Sigmoid colon (tissue), 7 donors: ENCODE data around the gene SCYGR1. TPM values are rescaled to one million over a fixed set of nuclear protein-coding genes. Genes with fewer than 3 reads are reported as not detected.

Experiments
- DNase-seq: peaks from one replicate; pipeline ENCODE4 v3.0.0-alpha.2; 2019
- H3K27ac ChIP-seq, 4 donors: fragments of 200-600 bp; sonication (generic); one replicate each; pipeline ENCODE4 v1.5.1; 2016 to 2019; ENCODE audit warnings: mild to moderate bottlenecking in 1 of 4
- H3K27me3 ChIP-seq, 3 donors: fragments of 200-600 bp; sonication (generic); one replicate each; pipeline ENCODE4 v1.5.1; 2019; ENCODE audit warnings: mild to moderate bottlenecking in 1 of 3
- H3K36me3 ChIP-seq, 4 donors: fragments of 200-600 bp; sonication (generic); one replicate each; pipeline ENCODE4 v1.5.1; 2016 to 2019
- H3K4me1 ChIP-seq, 4 donors: fragments of 200-600 bp; sonication (generic); one replicate each; pipeline ENCODE4 v1.5.1; 2017 to 2019
- H3K4me3 ChIP-seq, 4 donors: fragments of 200-600 bp; sonication (generic); one replicate each; pipeline ENCODE4 v1.5.1; 2017 to 2019; ENCODE audit warnings: mild to moderate bottlenecking in 2 of 4, moderate library complexity in 1 of 4
- H3K9me3 ChIP-seq, 4 donors: fragments of 200-600 bp in 3 of 4; sonication (generic) in 3 of 4; one replicate each; pipeline versions ENCODE4 v1.5.1 to v1.6.1; 2013 to 2019
- EP300 ChIP-seq, 4 donors: sonication (generic); formaldehyde crosslinking; IDR thresholded peaks; one replicate each; pipeline ENCODE4 v1.6.1; 2017; ENCODE audit warnings: antibody characterized with exemption in 4 of 4
- POLR2A ChIP-seq, 2 donors: fragments of 450-650 bp; IDR thresholded peaks; one replicate each; pipeline ENCODE4 v1.6.1; 2016; ENCODE audit warnings: antibody characterized with exemption in 2 of 2, mild to moderate bottlenecking in 2 of 2, moderate library complexity in 2 of 2
- POLR2AphosphoS5 ChIP-seq, 4 donors: sonication (generic); formaldehyde crosslinking; IDR thresholded peaks; one replicate each; pipeline ENCODE4 v1.6.1; 2017; ENCODE audit warnings: antibody characterized with exemption in 4 of 4
- WGBS, 2 donors: extraction: QIAGEN DNeasy Blood & Tissue Kit; methylation state at CpG; one replicate each; pipeline ENCODE4 v1.1.7; 2013; 5-methylcytosine and 5-hydroxymethylcytosine counted together
- intact Hi-C: fragments of 100-400 bp; cut with DNase I; formaldehyde crosslinking; loops from one replicate; pipeline ENCODE4 v1.15.1; 2023
- polyA plus RNA-seq, 3 donors: library from polyadenylated mRNA; stranded (reverse); fragments of 200-250 nt; gene quantifications; one replicate each; pipeline ENCODE4 v1.2.3, GENCODE V29; 2013
- total RNA-seq, 4 donors: library from RNA; depleted of rRNA; stranded (reverse); fragments of >200 nt; gene quantifications; one replicate each; pipeline ENCODE4 v1.1.0, GENCODE V29; 2016
- TF ChIP-seq, protein P1 (sequence below), 4 experiments: fragments of 450-650 bp in 3 of 4; fragments of 200-600 bp in 1 of 4; IDR thresholded peaks; one replicate each; pipeline ENCODE4 v1.5.1; 2016 to 2019; ENCODE audit warnings: antibody characterized with exemption in 4 of 4, mild to moderate bottlenecking in 3 of 4, moderate library complexity in 2 of 4
- donor health status: healthy with polysubstance abuse.
- donor health status: Bipolar disorder and iron deficiency.
- donor health status: healthy.

Gene SCYGR1
- total and polyA plus RNA-seq, 7 donors: not detected

DNA sequence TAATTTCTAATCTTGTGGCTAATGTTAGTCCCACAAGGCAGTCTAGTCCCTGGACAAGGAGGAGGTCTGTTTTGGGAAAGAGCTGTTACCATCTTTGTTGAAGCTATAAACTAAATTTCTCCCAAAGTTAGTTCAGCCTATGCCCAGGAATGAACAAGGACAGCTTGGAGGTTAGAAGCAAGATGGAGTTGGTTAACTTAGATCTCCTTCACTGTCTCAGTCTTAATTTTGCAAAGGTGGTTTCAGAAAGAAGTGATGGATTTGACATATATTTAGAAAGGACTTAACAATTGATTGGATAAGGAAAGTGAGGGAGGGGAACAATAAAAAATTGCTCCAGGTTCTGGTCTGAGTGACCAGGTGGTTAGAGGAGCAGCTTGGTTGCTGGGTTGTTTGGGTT is 14.6 kb upstream of the SCYGR1 start:
- peaks cover 0 to 16% (median 11%) of the 10 kb centered on the region in 4 donors for H3K4me1 ChIP-seq
- intact Hi-C loops: no loop called here
- no peaks in the 10 kb centered on the region for H3K9me3 ChIP-seq
- H3K36me3 ChIP-seq: no peaks in the 10 kb centered on the region
- no peak for DNase-seq
- H3K4me3 ChIP-seq: no peak overlapping the region
- TF ChIP-seq, protein P1, sequence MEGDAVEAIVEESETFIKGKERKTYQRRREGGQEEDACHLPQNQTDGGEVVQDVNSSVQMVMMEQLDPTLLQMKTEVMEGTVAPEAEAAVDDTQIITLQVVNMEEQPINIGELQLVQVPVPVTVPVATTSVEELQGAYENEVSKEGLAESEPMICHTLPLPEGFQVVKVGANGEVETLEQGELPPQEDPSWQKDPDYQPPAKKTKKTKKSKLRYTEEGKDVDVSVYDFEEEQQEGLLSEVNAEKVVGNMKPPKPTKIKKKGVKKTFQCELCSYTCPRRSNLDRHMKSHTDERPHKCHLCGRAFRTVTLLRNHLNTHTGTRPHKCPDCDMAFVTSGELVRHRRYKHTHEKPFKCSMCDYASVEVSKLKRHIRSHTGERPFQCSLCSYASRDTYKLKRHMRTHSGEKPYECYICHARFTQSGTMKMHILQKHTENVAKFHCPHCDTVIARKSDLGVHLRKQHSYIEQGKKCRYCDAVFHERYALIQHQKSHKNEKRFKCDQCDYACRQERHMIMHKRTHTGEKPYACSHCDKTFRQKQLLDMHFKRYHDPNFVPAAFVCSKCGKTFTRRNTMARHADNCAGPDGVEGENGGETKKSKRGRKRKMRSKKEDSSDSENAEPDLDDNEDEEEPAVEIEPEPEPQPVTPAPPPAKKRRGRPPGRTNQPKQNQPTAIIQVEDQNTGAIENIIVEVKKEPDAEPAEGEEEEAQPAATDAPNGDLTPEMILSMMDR (IDR thresholded peaks at IDR 0.05): no peak
- TF ChIP-seq POLR2A (IDR thresholded peaks at IDR 0.05): no peak
- no peak for TF ChIP-seq POLR2AphosphoS5 (IDR thresholded peaks at IDR 0.05)
- no peak for TF ChIP-seq EP300 (IDR thresholded peaks at IDR 0.05)
- H3K27ac ChIP-seq: no peak overlapping the region
- H3K27me3 ChIP-seq: no peaks in the 10 kb centered on the region

- Histone ChIP-seq H3K27ac (no peak overlapping the region), H3K36me3 (no peaks in the 10 kb centered on the region), H3K4me1 (peaks cover 0 to 9% (median 5%) of the 10 kb centered on the region in 4 donors), H3K27me3 (no peaks in the 10 kb centered on the region), H3K9me3 (no peaks in the 10 kb centered on the region), H3K4me3 (no peak overlapping the region)
- DNase-seq: no peak
- intact Hi-C loops: no loop called here
- WGBS, 2 donors: 31 to 35% methylated on average over 2 of the region's 2 CpGs
- TF ChIP-seq POLR2AphosphoS5 (IDR thresholded peaks at IDR 0.05): no peak
- TF ChIP-seq EP300 (IDR thresholded peaks at IDR 0.05): no peak
- TF ChIP-seq POLR2A (IDR thresholded peaks at IDR 0.05): no peak
- TF ChIP-seq, protein P1 (IDR thresholded peaks at IDR 0.05): no peak
Observed at GRCh38 chr2:227401550-227401949, 13.8 kb upstream of the SCYGR1 start.

- intact Hi-C loops: no loop called here
- 19 to 73% methylated on average over 4 of the region's 4 CpGs for WGBS, 2 donors
- H3K36me3 ChIP-seq: no peaks in the 10 kb centered on the region
Observed at GRCh38 chr2:227398684-227399670, 11.2 kb upstream of the SCYGR1 start.

DNA sequence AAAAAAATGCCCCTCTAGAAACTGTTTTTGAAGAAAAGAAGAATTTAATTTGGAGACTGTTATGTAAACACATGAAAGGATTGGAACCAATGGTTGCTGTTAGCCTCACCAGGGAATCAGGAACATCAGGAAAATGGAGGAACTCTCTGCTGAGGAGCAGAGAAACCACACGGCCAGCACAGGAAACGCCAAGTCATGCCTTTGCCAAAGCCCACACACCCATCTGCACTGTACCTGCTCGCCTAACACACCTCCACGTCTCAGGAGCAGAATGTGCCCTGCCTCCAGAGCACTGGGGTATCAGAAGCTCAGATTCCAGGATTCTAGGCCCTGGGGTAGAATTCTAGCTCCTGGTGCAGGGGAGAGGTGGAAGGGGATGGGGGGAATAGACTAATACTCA is 9.8 kb upstream of the SCYGR1 start:
- Histone ChIP-seq H3K36me3 (no peaks in the 10 kb centered on the region), H3K27ac (no peak overlapping the region), H3K9me3 (no peaks in the 10 kb centered on the region), H3K4me3 (no peak overlapping the region), H3K27me3 (no peaks in the 10 kb centered on the region), H3K4me1 (no peaks in the 10 kb centered on the region)
- no peak for DNase-seq
- TF ChIP-seq POLR2AphosphoS5 (IDR thresholded peaks at IDR 0.05) (no peak), POLR2A (IDR thresholded peaks at IDR 0.05) (no peak), EP300 (IDR thresholded peaks at IDR 0.05) (no peak)
- TF ChIP-seq, protein P1 (IDR thresholded peaks at IDR 0.05): no peak
- intact Hi-C loops: no loop called here
- 53 to 70% methylated on average over 4 of the region's 4 CpGs for WGBS, 2 donors

More at GRCh38 chr2:227398684-227399670, 11.2 kb upstream of the SCYGR1 start:
- H3K27ac ChIP-seq: no peak overlapping the region
- H3K27me3 ChIP-seq: no peaks in the 10 kb centered on the region
- TF ChIP-seq, protein P1 (IDR thresholded peaks at IDR 0.05): no peak
- TF ChIP-seq POLR2A (IDR thresholded peaks at IDR 0.05) (no peak), POLR2AphosphoS5 (IDR thresholded peaks at IDR 0.05) (no peak), EP300 (IDR thresholded peaks at IDR 0.05) (no peak)
- no peaks in the 10 kb centered on the region for H3K9me3 ChIP-seq
- no peak for DNase-seq
- no peaks in the 10 kb centered on the region for H3K4me1 ChIP-seq
- no peak overlapping the region for H3K4me3 ChIP-seq
